HL-60 (cell line): ENCODE measurements around the gene C6.

Experiments used
- POLR2AphosphoS5 ChIP-seq: IDR thresholded peaks from 2 replicates; pipeline ENCODE4 v1.6.1; 2012; ENCODE audit warnings: low read depth
- TF ChIP-seq, protein P1 (sequence below): IDR thresholded peaks from one replicate; pipeline ENCODE4 v1.5.1; 2011; ENCODE audit warnings: low read length, control low read depth, inconsistent platforms; ENCODE audit not compliant: insufficient read depth
- TF ChIP-seq, protein P2 (sequence below): IDR thresholded peaks from 2 replicates; pipeline ENCODE4 v1.6.1; 2012; ENCODE audit warnings: low read depth; ENCODE audit not compliant: insufficient replicate concordance

DNA sequence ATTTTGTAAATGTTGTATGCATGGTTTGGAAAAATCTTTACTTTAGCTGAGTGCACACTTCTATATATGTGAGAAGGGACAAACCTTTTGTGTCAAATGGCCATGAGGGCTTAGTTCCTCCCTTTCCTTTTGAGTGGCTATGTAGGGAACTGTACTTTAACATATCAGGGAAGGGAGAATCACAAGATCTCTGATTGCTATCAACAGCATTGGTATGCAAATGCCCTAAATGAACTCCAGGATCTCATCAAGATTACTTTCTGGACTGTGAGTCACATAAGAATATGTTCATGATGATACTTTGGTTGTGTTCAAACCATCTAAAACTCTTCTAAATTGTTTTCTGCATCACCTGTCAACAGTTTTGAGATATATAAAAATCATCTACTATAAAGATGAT is 111.0 kb downstream of the C6 start:
- no peak for TF ChIP-seq POLR2AphosphoS5
- TF ChIP-seq, protein P1, sequence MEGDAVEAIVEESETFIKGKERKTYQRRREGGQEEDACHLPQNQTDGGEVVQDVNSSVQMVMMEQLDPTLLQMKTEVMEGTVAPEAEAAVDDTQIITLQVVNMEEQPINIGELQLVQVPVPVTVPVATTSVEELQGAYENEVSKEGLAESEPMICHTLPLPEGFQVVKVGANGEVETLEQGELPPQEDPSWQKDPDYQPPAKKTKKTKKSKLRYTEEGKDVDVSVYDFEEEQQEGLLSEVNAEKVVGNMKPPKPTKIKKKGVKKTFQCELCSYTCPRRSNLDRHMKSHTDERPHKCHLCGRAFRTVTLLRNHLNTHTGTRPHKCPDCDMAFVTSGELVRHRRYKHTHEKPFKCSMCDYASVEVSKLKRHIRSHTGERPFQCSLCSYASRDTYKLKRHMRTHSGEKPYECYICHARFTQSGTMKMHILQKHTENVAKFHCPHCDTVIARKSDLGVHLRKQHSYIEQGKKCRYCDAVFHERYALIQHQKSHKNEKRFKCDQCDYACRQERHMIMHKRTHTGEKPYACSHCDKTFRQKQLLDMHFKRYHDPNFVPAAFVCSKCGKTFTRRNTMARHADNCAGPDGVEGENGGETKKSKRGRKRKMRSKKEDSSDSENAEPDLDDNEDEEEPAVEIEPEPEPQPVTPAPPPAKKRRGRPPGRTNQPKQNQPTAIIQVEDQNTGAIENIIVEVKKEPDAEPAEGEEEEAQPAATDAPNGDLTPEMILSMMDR = no peak
- TF ChIP-seq, protein P2, sequence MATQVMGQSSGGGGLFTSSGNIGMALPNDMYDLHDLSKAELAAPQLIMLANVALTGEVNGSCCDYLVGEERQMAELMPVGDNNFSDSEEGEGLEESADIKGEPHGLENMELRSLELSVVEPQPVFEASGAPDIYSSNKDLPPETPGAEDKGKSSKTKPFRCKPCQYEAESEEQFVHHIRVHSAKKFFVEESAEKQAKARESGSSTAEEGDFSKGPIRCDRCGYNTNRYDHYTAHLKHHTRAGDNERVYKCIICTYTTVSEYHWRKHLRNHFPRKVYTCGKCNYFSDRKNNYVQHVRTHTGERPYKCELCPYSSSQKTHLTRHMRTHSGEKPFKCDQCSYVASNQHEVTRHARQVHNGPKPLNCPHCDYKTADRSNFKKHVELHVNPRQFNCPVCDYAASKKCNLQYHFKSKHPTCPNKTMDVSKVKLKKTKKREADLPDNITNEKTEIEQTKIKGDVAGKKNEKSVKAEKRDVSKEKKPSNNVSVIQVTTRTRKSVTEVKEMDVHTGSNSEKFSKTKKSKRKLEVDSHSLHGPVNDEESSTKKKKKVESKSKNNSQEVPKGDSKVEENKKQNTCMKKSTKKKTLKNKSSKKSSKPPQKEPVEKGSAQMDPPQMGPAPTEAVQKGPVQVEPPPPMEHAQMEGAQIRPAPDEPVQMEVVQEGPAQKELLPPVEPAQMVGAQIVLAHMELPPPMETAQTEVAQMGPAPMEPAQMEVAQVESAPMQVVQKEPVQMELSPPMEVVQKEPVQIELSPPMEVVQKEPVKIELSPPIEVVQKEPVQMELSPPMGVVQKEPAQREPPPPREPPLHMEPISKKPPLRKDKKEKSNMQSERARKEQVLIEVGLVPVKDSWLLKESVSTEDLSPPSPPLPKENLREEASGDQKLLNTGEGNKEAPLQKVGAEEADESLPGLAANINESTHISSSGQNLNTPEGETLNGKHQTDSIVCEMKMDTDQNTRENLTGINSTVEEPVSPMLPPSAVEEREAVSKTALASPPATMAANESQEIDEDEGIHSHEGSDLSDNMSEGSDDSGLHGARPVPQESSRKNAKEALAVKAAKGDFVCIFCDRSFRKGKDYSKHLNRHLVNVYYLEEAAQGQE = no peak
